Measurements from ENCODE around the gene PEAK3. TPM values are rescaled to one million over a fixed set of nuclear protein-coding genes. Genes with fewer than 3 reads are reported as not detected.
A peak's percentile ranks its signal among the peaks of the same experiment; 100 is the strongest.

PEAK3 gene
- total and polyA plus RNA-seq, 9 of the 15 experiments (the other 6 are each of a cell fraction or from before 2014, with no cell fraction given), result 0.07 to 0.40 TPM; not detected in 7

GRCh38 chr19:2303211-2303798 is 21.3 kb upstream of the PEAK3 start (continued):
- TF ChIP-seq ZNF445 (CRISPR knock-in tag; IDR thresholded peaks at IDR 0.05; ENCODE audit: low read depth), result no peak
- TF ChIP-seq ATF4 (CRISPR knock-in tag; IDR thresholded peaks at IDR 0.05), result no peak
- TF ChIP-seq PHF8 (IDR thresholded peaks at IDR 0.05; ENCODE audit: borderline replicate concordance, low read length), result no peak
- no peak for TF ChIP-seq FOXK1 (CRISPR knock-in tag; IDR thresholded peaks at IDR 0.05; ENCODE audit: borderline replicate concordance)
- TF ChIP-seq SMARCA5 (IDR thresholded peaks at IDR 0.05), result peak; percentile 36; the same call in 1 of the 2 replicates
- TF ChIP-seq SMC3 (conservative IDR thresholded peaks at IDR 0.05; ENCODE audit: insufficient read depth, low read depth, low read length), result no peak
- peak; percentile 81 for TF ChIP-seq BCOR (IDR thresholded peaks at IDR 0.05)
- TF ChIP-seq CHAMP1 (IDR thresholded peaks at IDR 0.05), result no peak
- TF ChIP-seq PML (IDR thresholded peaks at IDR 0.05; ENCODE audit: low read length), result no peak
- no peak for TF ChIP-seq CBX8 (IDR thresholded peaks at IDR 0.05; ENCODE audit: borderline replicate concordance, extremely low read depth, low read depth, low read length, poor library complexity, severe bottlenecking)
- TF ChIP-seq ZNF639 (CRISPR knock-in tag; conservative IDR thresholded peaks at IDR 0.05 in 1 of 2, IDR thresholded peaks at IDR 0.05 in 1 of 2), result no peak
- TF ChIP-seq ZC3H8 (IDR thresholded peaks at IDR 0.05), result no peak
- no peak for TF ChIP-seq GTF2F1 (IDR thresholded peaks at IDR 0.05; ENCODE audit: low read depth, low read length)
- TF ChIP-seq PHF20 (IDR thresholded peaks at IDR 0.05; ENCODE audit: partially characterized antibody), result no peak
- TF ChIP-seq CHD4 (IDR thresholded peaks at IDR 0.05; ENCODE audit: insufficient read depth, insufficient replicate concordance, low read depth, low read length, poor library complexity, severe bottlenecking), result peak; percentile 20
- TF ChIP-seq ZNF740 (CRISPR knock-in tag; IDR thresholded peaks at IDR 0.05), result 0 out of 2 replicates have a peak, but pooled peaks have one; percentile 35
- no peak for TF ChIP-seq ZNF740 (tag; IDR thresholded peaks at IDR 0.05)
- peak; percentile 89; the same call in 1 of the 2 replicates for TF ChIP-seq PTBP1 (IDR thresholded peaks at IDR 0.05; ENCODE audit: low read depth, low read length)
- no peak for TF ChIP-seq SMAD3 (CRISPR knock-in tag; conservative IDR thresholded peaks at IDR 0.05)
- no peak for TF ChIP-seq HIVEP1 (CRISPR knock-in tag; IDR thresholded peaks at IDR 0.05)
- TF ChIP-seq COPS2 (conservative IDR thresholded peaks at IDR 0.05), result no peak
